ENCODE data around the gene VPS41.

The VPS41 gene

GRCh38 chr7:38881947-38882684 lies 26.9 kb downstream of the VPS41 start:
- H3K79me2 ChIP-seq (ENCODE audit: control insufficient read depth, insufficient read depth, low read length, unreplicated experiment): peaks cover 15% of the 10 kb centered on the region
- H3K4me3 ChIP-seq (ENCODE audit: low read depth, low read length): no peak overlapping the region
- no peaks in the 10 kb centered on the region for H3K36me3 ChIP-seq (ENCODE audit: insufficient read depth, low read length)
- no peaks in the 10 kb centered on the region for H3K4me1 ChIP-seq (ENCODE audit: control insufficient read depth, insufficient read depth, low read length, unreplicated experiment)
- H2AFZ ChIP-seq (ENCODE audit: low read length, unreplicated experiment): no peak overlapping the region
- no peak overlapping the region for H3K27ac ChIP-seq (ENCODE audit: low read depth, low read length)
- no peaks in the 10 kb centered on the region for H3K27me3 ChIP-seq (ENCODE audit: insufficient read depth, low read length)

- Histone ChIP-seq H3K27ac (ENCODE audit: low read depth, low read length) (no peak overlapping the region), H2AFZ (ENCODE audit: low read length, unreplicated experiment) (no peak overlapping the region), H3K27me3 (ENCODE audit: insufficient read depth, low read length) (no peaks in the 10 kb centered on the region), H3K79me2 (ENCODE audit: control insufficient read depth, insufficient read depth, low read length, unreplicated experiment) (peaks cover 15% of the 10 kb centered on the region), H3K4me1 (ENCODE audit: control insufficient read depth, insufficient read depth, low read length, unreplicated experiment) (no peaks in the 10 kb centered on the region), H3K36me3 (ENCODE audit: insufficient read depth, low read length) (no peaks in the 10 kb centered on the region), H3K4me3 (ENCODE audit: low read depth, low read length) (no peak overlapping the region)
Measured at GRCh38 chr7:38881015-38881414, 28.0 kb downstream of the VPS41 start.

GRCh38 chr7:38880454-38880853 lies 28.5 kb downstream of the VPS41 start:
- no peak overlapping the region for H2AFZ ChIP-seq (ENCODE audit: low read length, unreplicated experiment)
- no peak overlapping the region for H3K27ac ChIP-seq (ENCODE audit: low read depth, low read length)
- no peaks in the 10 kb centered on the region for H3K36me3 ChIP-seq (ENCODE audit: insufficient read depth, low read length)
- no peaks in the 10 kb centered on the region for H3K4me1 ChIP-seq (ENCODE audit: control insufficient read depth, insufficient read depth, low read length, unreplicated experiment)
- H3K27me3 ChIP-seq (ENCODE audit: insufficient read depth, low read length): no peaks in the 10 kb centered on the region
- no peak overlapping the region for H3K4me3 ChIP-seq (ENCODE audit: low read depth, low read length)
- peaks cover 15% of the 10 kb centered on the region for H3K79me2 ChIP-seq (ENCODE audit: control insufficient read depth, insufficient read depth, low read length, unreplicated experiment)

- Histone ChIP-seq H3K4me1 (ENCODE audit: control insufficient read depth, insufficient read depth, low read length, unreplicated experiment) (no peaks in the 10 kb centered on the region), H3K27me3 (ENCODE audit: insufficient read depth, low read length) (no peaks in the 10 kb centered on the region), H3K36me3 (ENCODE audit: insufficient read depth, low read length) (no peaks in the 10 kb centered on the region), H3K27ac (ENCODE audit: low read depth, low read length) (no peak overlapping the region), H3K4me3 (ENCODE audit: low read depth, low read length) (no peak overlapping the region), H3K79me2 (ENCODE audit: control insufficient read depth, insufficient read depth, low read length, unreplicated experiment) (peaks cover 15% of the 10 kb centered on the region), H2AFZ (ENCODE audit: low read length, unreplicated experiment) (no peak overlapping the region)
Measured at GRCh38 chr7:38880035-38880434, 29.0 kb downstream of the VPS41 start.

GRCh38 chr7:38878694-38879457 lies 30.1 kb downstream of the VPS41 start:
- Histone ChIP-seq H3K36me3 (ENCODE audit: insufficient read depth, low read length) (no peaks in the 10 kb centered on the region), H3K4me1 (ENCODE audit: control insufficient read depth, insufficient read depth, low read length, unreplicated experiment) (no peaks in the 10 kb centered on the region), H3K4me3 (ENCODE audit: low read depth, low read length) (no peak overlapping the region), H2AFZ (ENCODE audit: low read length, unreplicated experiment) (no peak overlapping the region), H3K27me3 (ENCODE audit: insufficient read depth, low read length) (no peaks in the 10 kb centered on the region), H3K79me2 (ENCODE audit: control insufficient read depth, insufficient read depth, low read length, unreplicated experiment) (peaks cover 12% of the 10 kb centered on the region), H3K27ac (ENCODE audit: low read depth, low read length) (no peak overlapping the region)

- Histone ChIP-seq H3K4me1 (ENCODE audit: control insufficient read depth, insufficient read depth, low read length, unreplicated experiment) (no peaks in the 10 kb centered on the region), H3K79me2 (ENCODE audit: control insufficient read depth, insufficient read depth, low read length, unreplicated experiment) (no peaks in the 10 kb centered on the region), H3K36me3 (ENCODE audit: insufficient read depth, low read length) (no peaks in the 10 kb centered on the region), H3K4me3 (ENCODE audit: low read depth, low read length) (no peak overlapping the region), H2AFZ (ENCODE audit: low read length, unreplicated experiment) (no peak overlapping the region), H3K27ac (ENCODE audit: low read depth, low read length) (no peak overlapping the region), H3K27me3 (ENCODE audit: insufficient read depth, low read length) (no peaks in the 10 kb centered on the region)
Measured at GRCh38 chr7:38873433-38873832, 35.6 kb downstream of the VPS41 start.

GRCh38 chr7:38872202-38872601 lies 36.8 kb downstream of the VPS41 start:
- H3K4me3 ChIP-seq (ENCODE audit: low read depth, low read length): no peak overlapping the region
- H3K27ac ChIP-seq (ENCODE audit: low read depth, low read length): no peak overlapping the region
- H2AFZ ChIP-seq (ENCODE audit: low read length, unreplicated experiment): no peak overlapping the region
- no peaks in the 10 kb centered on the region for H3K4me1 ChIP-seq (ENCODE audit: control insufficient read depth, insufficient read depth, low read length, unreplicated experiment)
- no peaks in the 10 kb centered on the region for H3K79me2 ChIP-seq (ENCODE audit: control insufficient read depth, insufficient read depth, low read length, unreplicated experiment)
- H3K36me3 ChIP-seq (ENCODE audit: insufficient read depth, low read length): no peaks in the 10 kb centered on the region
- no peaks in the 10 kb centered on the region for H3K27me3 ChIP-seq (ENCODE audit: insufficient read depth, low read length)

GRCh38 chr7:38870147-38870546 lies 38.8 kb downstream of the VPS41 start:
- H3K36me3 ChIP-seq (ENCODE audit: insufficient read depth, low read length): peaks cover 10% of the 10 kb centered on the region; the same call in 1 of the 2 replicates
- no peaks in the 10 kb centered on the region for H3K79me2 ChIP-seq (ENCODE audit: control insufficient read depth, insufficient read depth, low read length, unreplicated experiment)
- no peak overlapping the region for H2AFZ ChIP-seq (ENCODE audit: low read length, unreplicated experiment)
- no peaks in the 10 kb centered on the region for H3K4me1 ChIP-seq (ENCODE audit: control insufficient read depth, insufficient read depth, low read length, unreplicated experiment)
- H3K27me3 ChIP-seq (ENCODE audit: insufficient read depth, low read length): no peaks in the 10 kb centered on the region
- no peak overlapping the region for H3K27ac ChIP-seq (ENCODE audit: low read depth, low read length)
- H3K4me3 ChIP-seq (ENCODE audit: low read depth, low read length): no peak overlapping the region

GRCh38 chr7:38863601-38864291 lies 45.2 kb downstream of the VPS41 start:
- peaks cover 10% of the 10 kb centered on the region; the same call in 1 of the 2 replicates for H3K36me3 ChIP-seq (ENCODE audit: insufficient read depth, low read length)
- no peak overlapping the region for H2AFZ ChIP-seq (ENCODE audit: low read length, unreplicated experiment)
- no peaks in the 10 kb centered on the region for H3K79me2 ChIP-seq (ENCODE audit: control insufficient read depth, insufficient read depth, low read length, unreplicated experiment)
- H3K4me3 ChIP-seq (ENCODE audit: low read depth, low read length): no peak overlapping the region
- no peaks in the 10 kb centered on the region for H3K27me3 ChIP-seq (ENCODE audit: insufficient read depth, low read length)
- no peak overlapping the region for H3K27ac ChIP-seq (ENCODE audit: low read depth, low read length)
- H3K4me1 ChIP-seq (ENCODE audit: control insufficient read depth, insufficient read depth, low read length, unreplicated experiment): no peaks in the 10 kb centered on the region

- H3K36me3 ChIP-seq (ENCODE audit: insufficient read depth, low read length): peaks cover 13% of the 10 kb centered on the region; the same call in 1 of the 2 replicates
- no peaks in the 10 kb centered on the region for H3K79me2 ChIP-seq (ENCODE audit: control insufficient read depth, insufficient read depth, low read length, unreplicated experiment)
- H2AFZ ChIP-seq (ENCODE audit: low read length, unreplicated experiment): no peak overlapping the region
- no peak overlapping the region for H3K27ac ChIP-seq (ENCODE audit: low read depth, low read length)
- H3K27me3 ChIP-seq (ENCODE audit: insufficient read depth, low read length): no peaks in the 10 kb centered on the region
- H3K4me1 ChIP-seq (ENCODE audit: control insufficient read depth, insufficient read depth, low read length, unreplicated experiment): peaks cover 6% of the 10 kb centered on the region
- H3K4me3 ChIP-seq (ENCODE audit: low read depth, low read length): no peak overlapping the region
Measured at GRCh38 chr7:38862666-38863065, 46.3 kb downstream of the VPS41 start.

Measured in ACC112 (cell line).